Measurements from ENCODE around the gene LRIT2.

GRCh38 chr10:84196083-84196482 lies 29.3 kb downstream of the LRIT2 start:
- TF ChIP-seq POLR2A (IDR thresholded peaks at IDR 0.05) (no peak), CTCF (IDR thresholded peaks at IDR 0.05) (no peak)

Measured in adrenal gland (tissue), 5 donors.